WTC11 (cell line): Measurements from ENCODE around the gene GPALPP1. TPM values are rescaled to one million over a fixed set of nuclear protein-coding genes. Genes with fewer than 3 reads are reported as not detected.

Source experiments
- ATAC-seq: fragments of 200-7000 bp; cut with Tn5 transposase; 2 replicates; pipeline ENCODE4 v1.10.0; 2021; ENCODE audit warnings: mild to moderate bottlenecking, moderate library complexity
- CTCF ChIA-PET: fragments of 300-600 bp; sonication (Branson Sonifier 250); formaldehyde crosslinking; loops from one replicate; lab custom pipeline; 2021; ENCODE audit warnings: antibody characterized with exemption; lab: Charles Lee
- POLR2A ChIA-PET: fragments of 350-600 bp; sonication (Branson Sonifier 250); formaldehyde crosslinking; loops from one replicate; lab custom pipeline; 2021; ENCODE audit warnings: antibody characterized with exemption; lab: Charles Lee
- DNase-seq: peaks from one replicate; pipeline ENCODE4 v3.0.0; 2021; ENCODE audit warnings: low spot score
- H3K27ac Mint-ChIP-seq: 2 replicates; pipeline ENCODE4 v1.8.0; 2021; ENCODE audit warnings: mixed read lengths
- H3K27me3 Mint-ChIP-seq: 2 replicates; pipeline ENCODE4 v1.8.0; 2021; ENCODE audit warnings: low read depth, mild to moderate bottlenecking, moderate library complexity, mixed read lengths
- H3K36me3 Mint-ChIP-seq: 2 replicates; pipeline ENCODE4 v1.8.0; 2021; ENCODE audit warnings: mixed read lengths
- H3K4me1 Mint-ChIP-seq: 2 replicates; pipeline ENCODE4 v1.8.0; 2022; ENCODE audit warnings: mixed read lengths
- H3K4me3 Mint-ChIP-seq: 2 replicates; pipeline ENCODE4 v1.8.0; 2021; ENCODE audit warnings: mild to moderate bottlenecking, moderate library complexity, mixed read lengths
- H3K9me3 Mint-ChIP-seq: 2 replicates; pipeline ENCODE4 v1.8.0; 2021; ENCODE audit warnings: mixed read lengths
- AFF4 ChIP-seq: sonication (generic); formaldehyde crosslinking; IDR thresholded peaks from 2 replicates; pipeline ENCODE4 v1.8.1; 2023; ENCODE audit warnings: mild to moderate bottlenecking, missing genetic modification reagents, borderline replicate concordance
- ATF1 ChIP-seq: sonication (generic); formaldehyde crosslinking; IDR thresholded peaks from 2 replicates; pipeline ENCODE4 v1.8.1; 2023; ENCODE audit warnings: mild to moderate bottlenecking, moderate library complexity, missing genetic modification reagents
- ATF6 ChIP-seq: sonication (generic); formaldehyde crosslinking; IDR thresholded peaks from 2 replicates; pipeline ENCODE4 v1.8.1; 2023; ENCODE audit warnings: mild to moderate bottlenecking, missing genetic modification reagents
- CREM ChIP-seq: sonication (generic); formaldehyde crosslinking; IDR thresholded peaks from 2 replicates; pipeline ENCODE4 v1.8.1; 2022; ENCODE audit warnings: mild to moderate bottlenecking, missing genetic modification reagents, moderate library complexity
- EMX1 ChIP-seq: fragments of 250-450 bp; sonication (Bioruptor Pico); IDR thresholded peaks from 2 replicates; pipeline ENCODE4 v1.8.0; 2021; ENCODE audit warnings: mild to moderate bottlenecking
- ERG ChIP-seq: fragments of 250-450 bp; sonication (Bioruptor Pico); IDR thresholded peaks from 2 replicates; pipeline ENCODE4 v1.8.0; 2021; ENCODE audit warnings: mild to moderate bottlenecking
- FOXP1 ChIP-seq: sonication (generic); formaldehyde crosslinking; IDR thresholded peaks from 2 replicates; pipeline ENCODE4 v1.8.0; 2022; ENCODE audit warnings: missing genetic modification reagents, mild to moderate bottlenecking, moderate library complexity, borderline replicate concordance
- GTF2I ChIP-seq: fragments of 250-450 bp; sonication (Bioruptor Pico); conservative IDR thresholded peaks from 2 replicates; pipeline ENCODE4 v1.4.0; 2021; ENCODE audit warnings: mild to moderate bottlenecking
- HMGA2 ChIP-seq: fragments of 250-450 bp; sonication (Bioruptor Pico); IDR thresholded peaks from 2 replicates; pipeline ENCODE4 v1.4.0; 2021; ENCODE audit warnings: mild to moderate bottlenecking, moderate library complexity
- JAZF1 ChIP-seq: fragments of 250-450 bp; sonication (Bioruptor Pico); IDR thresholded peaks from 2 replicates; pipeline ENCODE4 v1.9.0; 2021; ENCODE audit warnings: moderate library complexity, mild to moderate bottlenecking, inconsistent platforms
- MLX ChIP-seq: sonication (generic); formaldehyde crosslinking; IDR thresholded peaks from 2 replicates; pipeline ENCODE4 v1.8.1; 2023; ENCODE audit warnings: mild to moderate bottlenecking, missing genetic modification reagents, moderate library complexity
- MXD4 ChIP-seq: fragments of 250-450 bp; sonication (Bioruptor Pico); IDR thresholded peaks from 2 replicates; pipeline ENCODE4 v1.8.0; 2021; ENCODE audit warnings: mild to moderate bottlenecking, moderate library complexity, borderline replicate concordance
- NFE2L1 ChIP-seq: sonication (generic); formaldehyde crosslinking; IDR thresholded peaks from 2 replicates; pipeline ENCODE4 v1.8.1; 2023; ENCODE audit warnings: missing genetic modification reagents
- NFYB ChIP-seq: sonication (generic); formaldehyde crosslinking; conservative IDR thresholded peaks from 2 replicates; pipeline ENCODE4 v1.8.0; 2022; ENCODE audit warnings: low read depth, missing genetic modification reagents
- NR3C1 ChIP-seq: sonication (generic); formaldehyde crosslinking; conservative IDR thresholded peaks from 2 replicates; pipeline ENCODE4 v1.8.1; 2023; ENCODE audit warnings: low read depth, mild to moderate bottlenecking, missing genetic modification reagents
- PRRX2 ChIP-seq: fragments of 250-450 bp; sonication (Bioruptor Pico); IDR thresholded peaks from 2 replicates; pipeline ENCODE4 v1.8.0; 2021; ENCODE audit warnings: mild to moderate bottlenecking
- RORB ChIP-seq: fragments of 250-450 bp; sonication (Bioruptor Pico); IDR thresholded peaks from 2 replicates; pipeline ENCODE4 v1.9.0; 2021; ENCODE audit warnings: mild to moderate bottlenecking
- SP1 ChIP-seq: sonication (generic); formaldehyde crosslinking; conservative IDR thresholded peaks from 2 replicates; pipeline ENCODE4 v1.8.1; 2022; ENCODE audit warnings: missing genetic modification reagents
- ZNF263 ChIP-seq: sonication (generic); formaldehyde crosslinking; IDR thresholded peaks from 2 replicates; pipeline ENCODE4 v1.8.1; 2022; ENCODE audit warnings: low read depth, mild to moderate bottlenecking, moderate library complexity, missing genetic modification reagents
- total RNA-seq: library from RNA; stranded (reverse); gene quantifications from 3 replicates; pipeline ENCODE4 v1.2.3, GENCODE V29; 2021
- TF ChIP-seq, protein P1 (sequence below): sonication (generic); formaldehyde crosslinking; IDR thresholded peaks from 2 replicates; pipeline ENCODE4 v1.8.1; 2022; ENCODE audit warnings: low read depth, mild to moderate bottlenecking, moderate library complexity, missing genetic modification reagents, borderline replicate concordance
- TF ChIP-seq, protein P2 (sequence below): fragments of 250-450 bp; sonication (Bioruptor Pico); IDR thresholded peaks from 2 replicates; pipeline ENCODE4 v1.9.0; 2021; ENCODE audit warnings: mild to moderate bottlenecking

The GPALPP1 gene
- total RNA-seq, 1 experiment from 2014 or later, result 28.9 TPM

GRCh38 chr13:45021250-45021649 is 31.9 kb downstream of the GPALPP1 start (continued):
- TF ChIP-seq ATF6 (CRISPR knock-in tag) (no peak), GTF2I (CRISPR knock-in tag) (no peak), RORB (no peak), EMX1 (no peak)

DNA sequence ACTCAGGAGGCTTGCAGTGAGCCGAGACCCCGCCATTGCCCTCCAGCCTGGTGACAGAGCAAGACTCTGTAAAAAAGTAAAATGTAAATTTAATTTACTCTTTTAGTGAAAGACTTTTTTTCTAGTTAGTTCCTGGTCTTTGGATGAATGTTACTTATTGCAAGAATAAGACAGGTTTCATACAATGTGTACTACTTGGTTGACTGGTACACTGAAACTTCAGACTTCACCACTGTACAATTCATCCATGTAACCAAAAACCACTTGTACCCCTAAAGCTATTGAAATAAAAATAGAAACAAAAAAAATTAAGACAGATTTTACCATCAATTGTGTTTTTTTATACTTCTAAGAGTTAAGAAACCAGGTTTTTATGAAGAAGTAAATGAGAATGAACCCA is 35.5 kb downstream of the GPALPP1 start:
- ChIA-PET CTCF (no interaction called here), POLR2A (no interaction called here)
- TF ChIP-seq ATF6 (CRISPR knock-in tag) (no peak), MXD4 (CRISPR knock-in tag) (no peak), JAZF1 (no peak), NFE2L1 (no peak), ZNF263 (CRISPR knock-in tag) (no peak), NR3C1 (CRISPR knock-in tag) (no peak), HMGA2 (CRISPR knock-in tag) (no peak), ATF1 (CRISPR knock-in tag) (no peak), AFF4 (CRISPR knock-in tag) (no peak), MLX (no peak), SP1 (CRISPR knock-in tag) (no peak), CREM (CRISPR knock-in tag) (no peak), ERG (CRISPR knock-in tag) (no peak), PRRX2 (CRISPR knock-in tag) (no peak), NFYB (CRISPR knock-in tag) (no peak), FOXP1 (CRISPR knock-in tag) (no peak)
- TF ChIP-seq, protein P1, sequence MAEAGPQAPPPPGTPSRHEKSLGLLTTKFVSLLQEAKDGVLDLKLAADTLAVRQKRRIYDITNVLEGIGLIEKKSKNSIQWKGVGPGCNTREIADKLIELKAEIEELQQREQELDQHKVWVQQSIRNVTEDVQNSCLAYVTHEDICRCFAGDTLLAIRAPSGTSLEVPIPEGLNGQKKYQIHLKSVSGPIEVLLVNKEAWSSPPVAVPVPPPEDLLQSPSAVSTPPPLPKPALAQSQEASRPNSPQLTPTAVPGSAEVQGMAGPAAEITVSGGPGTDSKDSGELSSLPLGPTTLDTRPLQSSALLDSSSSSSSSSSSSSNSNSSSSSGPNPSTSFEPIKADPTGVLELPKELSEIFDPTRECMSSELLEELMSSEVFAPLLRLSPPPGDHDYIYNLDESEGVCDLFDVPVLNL (CRISPR knock-in tag), result no peak
- TF ChIP-seq, protein P2, sequence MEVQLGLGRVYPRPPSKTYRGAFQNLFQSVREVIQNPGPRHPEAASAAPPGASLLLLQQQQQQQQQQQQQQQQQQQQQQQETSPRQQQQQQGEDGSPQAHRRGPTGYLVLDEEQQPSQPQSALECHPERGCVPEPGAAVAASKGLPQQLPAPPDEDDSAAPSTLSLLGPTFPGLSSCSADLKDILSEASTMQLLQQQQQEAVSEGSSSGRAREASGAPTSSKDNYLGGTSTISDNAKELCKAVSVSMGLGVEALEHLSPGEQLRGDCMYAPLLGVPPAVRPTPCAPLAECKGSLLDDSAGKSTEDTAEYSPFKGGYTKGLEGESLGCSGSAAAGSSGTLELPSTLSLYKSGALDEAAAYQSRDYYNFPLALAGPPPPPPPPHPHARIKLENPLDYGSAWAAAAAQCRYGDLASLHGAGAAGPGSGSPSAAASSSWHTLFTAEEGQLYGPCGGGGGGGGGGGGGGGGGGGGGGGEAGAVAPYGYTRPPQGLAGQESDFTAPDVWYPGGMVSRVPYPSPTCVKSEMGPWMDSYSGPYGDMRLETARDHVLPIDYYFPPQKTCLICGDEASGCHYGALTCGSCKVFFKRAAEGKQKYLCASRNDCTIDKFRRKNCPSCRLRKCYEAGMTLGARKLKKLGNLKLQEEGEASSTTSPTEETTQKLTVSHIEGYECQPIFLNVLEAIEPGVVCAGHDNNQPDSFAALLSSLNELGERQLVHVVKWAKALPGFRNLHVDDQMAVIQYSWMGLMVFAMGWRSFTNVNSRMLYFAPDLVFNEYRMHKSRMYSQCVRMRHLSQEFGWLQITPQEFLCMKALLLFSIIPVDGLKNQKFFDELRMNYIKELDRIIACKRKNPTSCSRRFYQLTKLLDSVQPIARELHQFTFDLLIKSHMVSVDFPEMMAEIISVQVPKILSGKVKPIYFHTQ (CRISPR knock-in tag), result no peak
- Mint-ChIP-seq H3K4me1 (no peaks in the 10 kb centered on the region), H3K36me3 (peaks cover 14% of the 10 kb centered on the region), H3K27ac (no peak overlapping the region), H3K27me3 (no peaks in the 10 kb centered on the region), H3K9me3 (no peaks in the 10 kb centered on the region), H3K4me3 (no peak overlapping the region)
- ATAC-seq (no peak), DNase-seq (no peak)
